ENCODE results near the gene KRT36.
A peak's percentile ranks its signal among the peaks of the same experiment; 100 is the strongest.

Gene KRT36

GRCh38 chr17:41489531-41489930 is at the start of gene KRT36:
TSS of gene KRT36 (minus strand) at chr17:41489910. CDS start at chr17:41489864, 46 bp downstream.
- DNase-seq (ENCODE audit: low read depth), result no peak

GRCh38 chr17:41539071-41539492 is 49.4 kb upstream of the KRT36 start:
- no peak for DNase-seq (ENCODE audit: low read depth)

GRCh38 chr17:41538565-41538991 is 48.9 kb upstream of the KRT36 start:
- DNase-seq (ENCODE audit: low read depth), result no peak

- DNase-seq (ENCODE audit: low read depth), result no peak
Measured at GRCh38 chr17:41537990-41538389, 48.3 kb upstream of the KRT36 start.

GRCh38 chr17:41537614-41537954 is 47.9 kb upstream of the KRT36 start:
- no peak for DNase-seq (ENCODE audit: low read depth)

GRCh38 chr17:41536741-41537613 is 47.3 kb upstream of the KRT36 start:
- DNase-seq (ENCODE audit: low read depth), result no peak

- no peak for DNase-seq (ENCODE audit: low read depth)
Measured at GRCh38 chr17:41535764-41536481, 46.2 kb upstream of the KRT36 start.

- DNase-seq (ENCODE audit: low read depth), result no peak
Measured at GRCh38 chr17:41534899-41535546, 45.3 kb upstream of the KRT36 start.

GRCh38 chr17:41533613-41534012 is 43.9 kb upstream of the KRT36 start:
- no peak for DNase-seq (ENCODE audit: low read depth)

GRCh38 chr17:41532947-41533570 is 43.3 kb upstream of the KRT36 start:
- DNase-seq (ENCODE audit: low read depth), result no peak

GRCh38 chr17:41531993-41532392 is 42.3 kb upstream of the KRT36 start:
- no peak for DNase-seq (ENCODE audit: low read depth)

GRCh38 chr17:41530062-41531048 is 40.6 kb upstream of the KRT36 start:
- DNase-seq (ENCODE audit: low read depth), result peak; percentile 65

GRCh38 chr17:41529491-41529915 is 39.8 kb upstream of the KRT36 start:
- no peak for DNase-seq (ENCODE audit: low read depth)

- DNase-seq (ENCODE audit: low read depth), result no peak
Measured at GRCh38 chr17:41528959-41529353, 39.2 kb upstream of the KRT36 start.

- no peak for DNase-seq (ENCODE audit: low read depth)
Measured at GRCh38 chr17:41527063-41528023, 37.6 kb upstream of the KRT36 start.

- no peak for DNase-seq (ENCODE audit: low read depth)
Measured at GRCh38 chr17:41524261-41524660, 34.6 kb upstream of the KRT36 start.

- no peak for DNase-seq (ENCODE audit: low read depth)
Measured at GRCh38 chr17:41523787-41524186, 34.1 kb upstream of the KRT36 start.

- no peak for DNase-seq (ENCODE audit: low read depth)
Measured at GRCh38 chr17:41523225-41523593, 33.5 kb upstream of the KRT36 start.

GRCh38 chr17:41522301-41523224 is 32.9 kb upstream of the KRT36 start:
- DNase-seq (ENCODE audit: low read depth), result no peak

Measured in HS-5 (cell line).